H1 (cell line): Measurements from ENCODE around the gene RASGRP3. TPM values are rescaled to one million over a fixed set of nuclear protein-coding genes. Genes with fewer than 3 reads are reported as not detected.

Source experiments
- CTCF ChIA-PET: fragments of 300-600 bp; sonication (Branson Sonifier 250); formaldehyde crosslinking; loops from one replicate; lab custom pipeline; 2021; ENCODE audit not compliant: partially characterized antibody; lab: Charles Lee
- POLR2A ChIA-PET: fragments of 300-600 bp; sonication (Branson Sonifier 250); formaldehyde crosslinking; loops from one replicate; lab custom pipeline; 2021; ENCODE audit warnings: inconsistent platforms; ENCODE audit not compliant: partially characterized antibody; lab: Charles Lee
- DNase-seq, 2 experiments: peaks; one replicate each; pipeline versions ENCODE4 v3.0.0 to v3.0.0-alpha.2; 2010 to 2022; ENCODE audit warnings: low spot score in 2 of 2, low read depth in 1 of 2, mixed read lengths in 1 of 2
- FAIRE-seq: peaks from 2 replicates; lab custom pipeline; 2011; peaks lifted over from hg19 to GRCh38; lab: Jason Lieb, UNC
- H2AFZ ChIP-seq: 2 replicates; pipeline ENCODE4 v1.8.1; 2012; ENCODE audit warnings: low read length, inconsistent platforms
- H2AK5ac ChIP-seq: 2 replicates; pipeline ENCODE4 v1.6.1; 2013; ENCODE audit warnings: low read depth, low read length
- H2BK120ac ChIP-seq: replicated peaks from 2 replicates; pipeline ENCODE3; 2013; ENCODE audit warnings: low read depth, low read length, inconsistent platforms
- H2BK12ac ChIP-seq: 2 replicates; pipeline ENCODE4 v1.6.1; 2013; ENCODE audit warnings: low read depth, low read length
- H2BK15ac ChIP-seq: 2 replicates; pipeline ENCODE4 v1.6.1; 2013; ENCODE audit warnings: low read length
- H2BK20ac ChIP-seq: 2 replicates; pipeline ENCODE4 v1.6.1; 2013; ENCODE audit warnings: low read length
- H2BK5ac ChIP-seq: 2 replicates; pipeline ENCODE4 v1.6.1; 2013; ENCODE audit warnings: low read depth, low read length
- H3K14ac ChIP-seq: 2 replicates; pipeline ENCODE4 v1.6.1; 2013; ENCODE audit warnings: inconsistent platforms; ENCODE audit not compliant: insufficient read length
- H3K18ac ChIP-seq: 2 replicates; pipeline ENCODE4 v1.6.1; 2013; ENCODE audit warnings: low read length; ENCODE audit errors: extremely low read depth
- H3K23ac ChIP-seq: 2 replicates; pipeline ENCODE4 v1.6.1; 2013; ENCODE audit warnings: inconsistent platforms; ENCODE audit not compliant: insufficient read length
- H3K23me2 ChIP-seq: 2 replicates; pipeline ENCODE4 v1.6.1; 2013; ENCODE audit warnings: low read depth, low read length
- H3K27ac ChIP-seq: 2 replicates; pipeline ENCODE4 v1.6.1; 2011; ENCODE audit warnings: low read depth, low read length, inconsistent platforms
- H3K27me3 ChIP-seq, 4 experiments: replicated peaks in 1 of 4; 1 replicate in 1 of 4; 2 replicates in 3 of 4; pipeline versions ENCODE4 v1.6.1 to v1.8.1; 2011 to 2013; ENCODE audit warnings: low read length in 3 of 4, mild to moderate bottlenecking in 3 of 4, inconsistent platforms in 2 of 4, mixed read lengths in 2 of 4, moderate library complexity in 1 of 4; ENCODE audit not compliant: control insufficient read depth in 3 of 4, insufficient read depth in 3 of 4; ENCODE audit errors: extremely low read depth in 1 of 4
- H3K36me3 ChIP-seq, 4 experiments: 2 replicates each; pipeline versions ENCODE4 v1.6.1 to v1.8.1; 2011 to 2013; ENCODE audit warnings: mild to moderate bottlenecking in 4 of 4, low read length in 3 of 4, moderate library complexity in 2 of 4, control low read depth in 1 of 4, inconsistent platforms in 1 of 4; ENCODE audit not compliant: insufficient read depth in 4 of 4, control insufficient read depth in 2 of 4
- H3K4ac ChIP-seq: replicated peaks from 2 replicates; pipeline ENCODE3; 2013; ENCODE audit warnings: low read length, low read depth, mixed read lengths, inconsistent platforms; ENCODE audit not compliant: insufficient read length
- H3K4me1 ChIP-seq, 4 experiments: replicated peaks in 1 of 4; 1 replicate in 1 of 4; 2 replicates in 3 of 4; pipeline versions ENCODE4 v1.6.1 to v1.8.1; 2011 to 2013; ENCODE audit warnings: low read length in 3 of 4, inconsistent platforms in 2 of 4, mixed read lengths in 1 of 4; ENCODE audit not compliant: insufficient read depth in 4 of 4, control insufficient read depth in 3 of 4
- H3K4me2 ChIP-seq, 2 experiments: 2 replicates each; pipeline versions ENCODE4 v1.6.1 to v1.8.1; 2011 to 2013; ENCODE audit warnings: low read depth in 2 of 2, low read length in 2 of 2, control low read depth in 1 of 2, inconsistent platforms in 1 of 2, mild to moderate bottlenecking in 1 of 2; ENCODE audit not compliant: insufficient read depth in 1 of 2
- H3K4me3 ChIP-seq, 4 experiments: fragments of 200-600, 300-600 bp in 1 of 4; sonication (generic), shearing (Covaris generic), sonication (Bioruptor Twin) in 1 of 4; 2 replicates each; pipeline versions ENCODE4 v1.5.1 to v1.8.1; 2011 to 2016; ENCODE audit warnings: low read length in 4 of 4, low read depth in 3 of 4, control low read depth in 2 of 4, inconsistent platforms in 2 of 4, mild to moderate bottlenecking in 2 of 4, mixed read lengths in 1 of 4, moderate library complexity in 1 of 4; ENCODE audit not compliant: insufficient read depth in 2 of 4; ENCODE audit errors: extremely low read depth in 1 of 4
- H3K56ac ChIP-seq: replicated peaks from 2 replicates; pipeline ENCODE3; 2013; ENCODE audit warnings: low read depth, mild to moderate bottlenecking, mixed read lengths, low read length, inconsistent platforms; ENCODE audit not compliant: insufficient read length
- H3K79me1 ChIP-seq: 2 replicates; pipeline ENCODE4 v1.6.1; 2013; ENCODE audit warnings: low read depth, low read length, control low read depth
- H3K79me2 ChIP-seq, 2 experiments: 2 replicates each; pipeline versions ENCODE4 v1.6.1 to v1.8.1; 2012 to 2013; ENCODE audit warnings: low read length in 2 of 2, mild to moderate bottlenecking in 2 of 2, inconsistent platforms in 1 of 2; ENCODE audit not compliant: insufficient read depth in 2 of 2, control insufficient read depth in 1 of 2
- H3K9ac ChIP-seq, 4 experiments: replicated peaks in 1 of 4; 1 replicate in 1 of 4; 2 replicates in 3 of 4; pipeline versions ENCODE4 v1.6.1 to v1.8.1; 2011 to 2013; ENCODE audit warnings: low read depth in 3 of 4, low read length in 3 of 4, control low read depth in 2 of 4, mild to moderate bottlenecking in 2 of 4, moderate library complexity in 2 of 4, inconsistent platforms in 1 of 4; ENCODE audit errors: extremely low read depth in 1 of 4
- H3K9me3 ChIP-seq, 2 experiments: 2 replicates each; pipeline versions ENCODE4 v1.6.1 to v1.8.1; 2012 to 2013; ENCODE audit warnings: mild to moderate bottlenecking in 2 of 2, moderate library complexity in 2 of 2, control low read depth in 1 of 2, inconsistent platforms in 1 of 2, low read depth in 1 of 2, low read length in 1 of 2, mixed read lengths in 1 of 2; ENCODE audit not compliant: insufficient read depth in 2 of 2
- H4K20me1 ChIP-seq, 2 experiments: replicated peaks in 1 of 2; 2 replicates each; pipeline versions ENCODE3 to v1.8.1; 2011 to 2013; ENCODE audit warnings: inconsistent platforms in 2 of 2, low read length in 2 of 2, mild to moderate bottlenecking in 1 of 2; ENCODE audit not compliant: insufficient read depth in 2 of 2, control insufficient read depth in 1 of 2
- H4K5ac ChIP-seq: 2 replicates; pipeline ENCODE4 v1.6.1; 2013; ENCODE audit warnings: low read length, low read depth, mixed read lengths, inconsistent platforms; ENCODE audit not compliant: insufficient read length
- H4K8ac ChIP-seq: 2 replicates; pipeline ENCODE4 v1.8.0; 2013; ENCODE audit warnings: mild to moderate bottlenecking, moderate library complexity, low read length, inconsistent platforms; ENCODE audit not compliant: insufficient read depth; ENCODE audit errors: extremely low read depth
- H4K91ac ChIP-seq: replicated peaks from 2 replicates; pipeline ENCODE3; 2013; ENCODE audit warnings: low read length, mixed read lengths, inconsistent platforms; ENCODE audit not compliant: insufficient read length
- JUND ChIP-seq: IDR thresholded peaks from 2 replicates; pipeline ENCODE4 v1.6.1; 2011; ENCODE audit warnings: mild to moderate bottlenecking, improper control_type of control experiment, low read length
- RAD21 ChIP-seq, 2 experiments: IDR thresholded peaks in 1 of 2; conservative IDR thresholded peaks in 1 of 2; 2 replicates each; pipeline ENCODE4 v1.6.1; 2011; ENCODE audit warnings: low read depth in 2 of 2, low read length in 2 of 2, improper control_type of control experiment in 1 of 2, inconsistent platforms in 1 of 2, mild to moderate bottlenecking in 1 of 2, moderate library complexity in 1 of 2
- RXRA ChIP-seq: IDR thresholded peaks from 2 replicates; pipeline ENCODE4 v1.6.1; 2011; ENCODE audit warnings: low read depth, mild to moderate bottlenecking, low read length, moderate library complexity; ENCODE audit not compliant: insufficient read depth
- SP4 ChIP-seq: IDR thresholded peaks from 2 replicates; pipeline ENCODE4 v1.6.1; 2012; ENCODE audit warnings: low read length, inconsistent platforms
- WGBS, 2 experiments: shearing (Covaris generic) in 1 of 2; methylation state at CpG; one replicate each; pipeline versions ENCODE4 v1.1.6 to v1.1.7; 2013 to 2015; ENCODE audit warnings: low lambda C conversion rate in 2 of 2, mixed read lengths in 2 of 2, inconsistent platforms in 1 of 2, low coverage in 1 of 2, missing lambda C conversion rate in 1 of 2; ENCODE audit not compliant: insufficient replicate concordance in 2 of 2, insufficient coverage in 1 of 2, insufficient read length in 1 of 2; ENCODE audit errors: extremely low coverage in 1 of 2, missing lambda C conversion rate in 1 of 2; 5-methylcytosine and 5-hydroxymethylcytosine counted together
- polyA plus RNA-seq, 7 experiments: library from polyadenylated mRNA; depleted of rRNA in 3 of 7; stranded (reverse) in 5 of 7; unstranded in 2 of 7; fragments of >200 nt in 5 of 7; fragments of 200-250 nt in 2 of 7; gene quantifications; 1 replicate in 5 of 7; 2 replicates in 1 of 7; 4 replicates in 1 of 7; pipeline versions ENCODE4 v1.2.1 to v1.2.3, GENCODE V29; 2011 to 2013; ENCODE audit warnings: missing spikeins in 2 of 7, mixed read lengths in 2 of 7
- total RNA-seq: library from RNA; stranded (reverse); fragmentation: NEBNext Ultra II Directional; extraction: Animal tissue kit (Norgen Biotek cat#: 25700); gene quantifications from 2 replicates; pipeline ENCODE4 v1.2.1, GENCODE V29; 2021

RASGRP3 gene
- total and polyA plus RNA-seq, 2 of the 8 experiments (the other 6 are each of a cell fraction or from before 2014, with no cell fraction given) = 0.06 TPM; not detected in 1

DNA sequence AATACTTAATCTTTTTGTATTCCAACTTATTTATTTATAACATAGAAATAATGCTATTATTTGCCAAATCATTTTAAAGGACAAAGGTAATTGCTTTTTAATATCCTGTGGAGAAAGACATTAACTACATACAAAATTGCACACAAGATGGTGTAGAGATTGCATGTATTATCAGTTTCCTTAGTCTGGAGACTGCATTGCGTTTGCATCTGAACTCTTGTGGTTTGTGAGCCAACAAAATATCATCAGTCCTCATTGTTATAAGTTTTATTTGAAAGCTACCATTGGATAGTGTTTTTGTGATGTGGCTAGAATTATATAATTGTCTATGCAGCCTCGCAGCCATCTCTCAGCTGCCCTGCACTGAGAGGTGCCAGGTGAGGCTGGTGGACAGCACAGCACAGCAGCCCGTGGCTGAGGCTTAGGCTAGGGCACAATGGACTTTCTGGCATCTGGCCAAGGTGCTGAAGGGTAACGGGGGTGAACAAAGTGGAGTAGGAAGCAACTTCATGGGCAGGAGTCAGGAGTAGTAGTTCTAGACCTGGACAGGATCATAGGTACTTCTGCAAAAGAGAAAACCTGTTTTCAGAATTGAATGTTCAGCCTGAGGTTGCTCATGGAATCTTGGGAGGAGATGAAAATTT lies 15.1 kb downstream of the RASGRP3 start:
- no peak overlapping the region for H2BK15ac ChIP-seq
- no peaks in the 10 kb centered on the region for H3K23me2 ChIP-seq
- H3K27ac ChIP-seq = no peak overlapping the region
- no peak overlapping the region for H3K4me3 ChIP-seq
- WGBS, 2 experiments = 86% methylated on average over 4 of the region's 4 CpGs; no CpG with 5 or more reads in 1 of the 2 experiments
- H2AFZ ChIP-seq = no peak overlapping the region
- ChIA-PET POLR2A (no interaction called here), CTCF (interaction anchor here (0.5 to 2.4 kb wide), 3 partner anchors 10 to 18 kb away, joined by 3 to 8 read pairs (median 4); no protein-coding TSS in a partner anchor)
- H3K14ac ChIP-seq = no peak overlapping the region
- TF ChIP-seq JUND (no peak), RXRA (no peak), SP4 (no peak), RAD21 (IDR thresholded peaks at IDR 0.05 in 1 of 2, conservative IDR thresholded peaks at IDR 0.05 in 1 of 2; ENCODE audit: low read depth in 2 of 2, low read length in 2 of 2) (no peak)
- no peak overlapping the region for H3K18ac ChIP-seq
- peaks cover 2 to 4% of the 10 kb centered on the region in 2 experiments; a peak in 3 of 4 replicates for H3K9me3 ChIP-seq
- H3K79me2 ChIP-seq = no peaks in the 10 kb centered on the region
- H3K79me1 ChIP-seq = no peaks in the 10 kb centered on the region
- H4K20me1 ChIP-seq = no peaks in the 10 kb centered on the region
- H3K27me3 ChIP-seq = no peaks in the 10 kb centered on the region
- no peak overlapping the region for H3K4me2 ChIP-seq
- no peak overlapping the region for H2BK20ac ChIP-seq
- H3K4ac ChIP-seq = no peak overlapping the region
- H3K9ac ChIP-seq = no peak overlapping the region
- H3K23ac ChIP-seq = no peak overlapping the region
- H2BK120ac ChIP-seq = no peak overlapping the region
- H3K4me1 ChIP-seq = no peaks in the 10 kb centered on the region
- no peak overlapping the region for H2BK5ac ChIP-seq
- H3K36me3 ChIP-seq = no peaks in the 10 kb centered on the region
- no peak for FAIRE-seq
- no peak overlapping the region for H4K91ac ChIP-seq
- H2AK5ac ChIP-seq = no peak overlapping the region
- no peak overlapping the region for H4K8ac ChIP-seq
- no peak overlapping the region for H3K56ac ChIP-seq
- H4K5ac ChIP-seq = no peak overlapping the region
- peak in 1 of 2 experiments; percentile 52 for DNase-seq
- no peak overlapping the region for H2BK12ac ChIP-seq
